G401 (cell line): ENCODE data around the gene ZNF627. TPM values are rescaled to one million over a fixed set of nuclear protein-coding genes. Genes with fewer than 3 reads are reported as not detected.

Source experiments
- DNase-seq: peaks from one replicate; pipeline ENCODE4 v3.0.0-alpha.2; 2015; ENCODE audit warnings: low spot score
- in situ Hi-C: cut with HindIII; loops from 2 replicates; pipeline ENCODE4 v1.10.0; 2016; ENCODE audit warnings: low sequenced_read_pairs, mixed read lengths
- total RNA-seq: library from RNA; depleted of rRNA; stranded (reverse); fragments of >200 nt; shearing (Covaris generic); gene quantifications from 2 replicates; pipeline ENCODE4 v1.2.3, GENCODE V29; 2014; rRNA removed

The ZNF627 gene
- total RNA-seq, 1 experiment from 2014 or later: 35.6 TPM

DNA sequence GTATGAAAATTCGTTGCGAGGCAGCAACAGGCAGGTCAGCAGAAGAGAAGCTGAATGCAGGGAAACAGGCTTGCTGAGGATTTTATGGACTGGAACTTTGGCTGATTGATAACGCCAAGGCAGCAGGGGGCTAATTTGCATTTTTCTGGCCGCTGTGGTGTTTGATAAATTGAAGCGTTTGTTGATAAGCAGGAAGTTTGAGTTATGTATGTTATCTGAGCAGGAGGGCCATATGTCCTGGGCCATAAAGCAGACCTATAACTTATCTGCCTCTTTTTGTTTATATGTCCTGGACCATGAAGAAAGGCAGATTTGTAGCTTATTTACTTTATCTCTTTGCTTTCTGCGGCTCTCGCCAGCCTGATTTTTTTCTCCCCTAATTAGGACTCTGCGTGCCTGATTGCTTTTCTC, 65.9 kb downstream of the ZNF627 start:
- in situ Hi-C loops: no loop called here
- no peak for DNase-seq

Other genes with a start within 250 kb of the ZNF627 start
- gene PLPPR2, start 242.1 kb upstream of the ZNF627 start, total RNA-seq: 8.1 and 11.5 TPM in 2 replicates
- 6.2 and 6.3 TPM in 2 replicates for gene SWSAP1, start 222.8 kb upstream of the ZNF627 start, total RNA-seq
- gene EPOR, start 213.2 kb upstream of the ZNF627 start, total RNA-seq: 20.3 and 20.9 TPM in 2 replicates
- not detected in 2 replicates for gene RGL3, start 178.2 kb upstream of the ZNF627 start, total RNA-seq
- 1.7 and 6.1 TPM in 2 replicates for gene ODAD3, start 162.4 kb upstream of the ZNF627 start, total RNA-seq
- gene PRKCSH, start 161.8 kb upstream of the ZNF627 start, total RNA-seq: 116 and 141 TPM in 2 replicates
- gene ELAVL3, start 116.4 kb upstream of the ZNF627 start, total RNA-seq: 0.43 and 2.4 TPM in 2 replicates
- 10.2 and 21.8 TPM in 2 replicates for gene ZNF653, start 91.6 kb upstream of the ZNF627 start, total RNA-seq
- 104 and 109 TPM in 2 replicates for gene ECSIT, start 68.3 kb upstream of the ZNF627 start, total RNA-seq
- 28.0 and 34.3 TPM in 2 replicates for gene CNN1, start 58.6 kb upstream of the ZNF627 start, total RNA-seq
- gene ELOF1, start 38.3 kb upstream of the ZNF627 start, total RNA-seq: 54.0 and 57.8 TPM in 2 replicates
- not detected in 2 replicates for gene ACP5, start 19.8 kb upstream of the ZNF627 start, total RNA-seq
- gene ZNF823, start 141.5 kb downstream of the ZNF627 start, total RNA-seq: 11.3 and 14.0 TPM in 2 replicates
- 0.14 TPM in 1 of 2 replicates, not detected in the other for gene ZNF441, start 169.5 kb downstream of the ZNF627 start, total RNA-seq
- gene ZNF491, start 201.0 kb downstream of the ZNF627 start, total RNA-seq: not detected in 2 replicates
- gene ZNF440, start 216.8 kb downstream of the ZNF627 start, total RNA-seq: 7.3 and 13.1 TPM in 2 replicates